B cell (primary cell): Measurements from ENCODE around the gene CAMTA1. TPM values are rescaled to one million over a fixed set of nuclear protein-coding genes. Genes with fewer than 3 reads are reported as not detected.

Experiments used
- ATAC-seq: fragments of 200-7000 bp; cut with Tn5 transposase; one replicate; pipeline ENCODE4 v1.10.0; 2021; ENCODE audit warnings: low read depth, mild to moderate bottlenecking, moderate number of reproducible peaks, moderate library complexity
- CTCF ChIA-PET: fragments of 350-600 bp; sonication (Branson Sonifier 250); formaldehyde crosslinking; loops from one replicate; lab custom pipeline; 2021; ENCODE audit warnings: antibody characterized with exemption, inconsistent platforms; lab: Charles Lee
- POLR2A ChIA-PET: fragments of 350-600 bp; sonication (Branson Sonifier 250); formaldehyde crosslinking; loops from one replicate; lab custom pipeline; 2021; ENCODE audit warnings: antibody characterized with exemption; lab: Charles Lee
- DNase-seq: peaks from one replicate; pipeline ENCODE4 v3.0.0; 2013
- H2AFZ ChIP-seq: 2 replicates; pipeline ENCODE4 v1.6.1; 2012; ENCODE audit warnings: mild to moderate bottlenecking, low read depth, low read length; ENCODE audit not compliant: insufficient read depth, poor library complexity, severe bottlenecking
- H3K27ac ChIP-seq, 2 donors: 1 replicate in 1 of 2; 2 replicates in 1 of 2; pipeline ENCODE4 v1.5.1; 2012 to 2013; ENCODE audit warnings: low read length in 2 of 2, mild to moderate bottlenecking in 2 of 2, moderate library complexity in 1 of 2
- H3K27me3 ChIP-seq, 4 experiments: fragments of 200-600 bp in 1 of 4; sonication (generic) in 1 of 4; replicated peaks in 1 of 4; 1 replicate in 2 of 4; 2 replicates in 2 of 4; pipeline versions ENCODE4 v1.6.1 to v1.7.0; 2013 to 2016; ENCODE audit warnings: low read length in 3 of 4, mild to moderate bottlenecking in 2 of 4, mixed read lengths in 1 of 4, moderate library complexity in 1 of 4; ENCODE audit not compliant: insufficient read depth in 4 of 4, control insufficient read depth in 3 of 4; ENCODE audit errors: control extremely low read depth in 1 of 4
- H3K36me3 ChIP-seq, 2 experiments: replicated peaks in 1 of 2; 1 replicate in 1 of 2; 2 replicates in 1 of 2; pipeline versions ENCODE4 v1.6.1 to v1.7.1; 2013; ENCODE audit warnings: low read length in 1 of 2; ENCODE audit not compliant: insufficient read depth in 2 of 2, control insufficient read depth in 1 of 2; ENCODE audit errors: control extremely low read depth in 1 of 2, extremely low read depth in 1 of 2
- H3K4me1 ChIP-seq, 2 donors: fragments of 200-600 bp in 1 of 2; sonication (generic) in 1 of 2; 1 replicate in 1 of 2; 2 replicates in 1 of 2; pipeline versions ENCODE4 v1.5.1 to v1.6.1; 2013 to 2017; ENCODE audit warnings: low read length in 2 of 2; ENCODE audit not compliant: control insufficient read depth in 2 of 2, insufficient read depth in 2 of 2
- H3K4me2 ChIP-seq: replicated peaks from 2 replicates; pipeline ENCODE3; 2012; ENCODE audit warnings: mild to moderate bottlenecking, low read depth, low read length; ENCODE audit not compliant: poor library complexity, severe bottlenecking
- H3K4me3 ChIP-seq, 5 experiments: fragments of 200-600 bp in 1 of 5; sonication (generic) in 1 of 5; 1 replicate in 3 of 5; 2 replicates in 2 of 5; pipeline versions ENCODE4 v1.5.1 to v1.7.0; 2011 to 2016; ENCODE audit warnings: low read length in 4 of 5, mild to moderate bottlenecking in 4 of 5, low read depth in 2 of 5, control low read depth in 1 of 5, moderate library complexity in 1 of 5; ENCODE audit not compliant: insufficient read depth in 1 of 5; ENCODE audit errors: control extremely low read depth in 1 of 5, extremely low read depth in 1 of 5
- H3K79me2 ChIP-seq: fragments of 200-600 bp; sonication (generic); one replicate; pipeline ENCODE4 v1.6.0; 2016; ENCODE audit warnings: low read length; ENCODE audit not compliant: control insufficient read depth, insufficient read depth
- H3K9ac ChIP-seq: fragments of 200-600 bp; sonication (generic); 2 replicates; pipeline ENCODE4 v1.6.1; 2017; ENCODE audit warnings: mild to moderate bottlenecking, low read length, moderate library complexity
- H3K9me3 ChIP-seq, 3 donors: one replicate each; pipeline versions ENCODE4 v1.6.1 to v1.7.1; 2013; ENCODE audit warnings: low read length in 2 of 3; ENCODE audit not compliant: control insufficient read depth in 2 of 3, insufficient read depth in 1 of 3; ENCODE audit errors: control extremely low read depth in 1 of 3
- H4K20me1 ChIP-seq: 2 replicates; pipeline ENCODE4 v1.6.0; 2012; ENCODE audit warnings: mild to moderate bottlenecking, low read length; ENCODE audit not compliant: insufficient read depth, control insufficient read depth, poor library complexity, severe bottlenecking
- H3K27ac Mint-ChIP-seq: one replicate; pipeline ENCODE4 v1.8.0; 2021; ENCODE audit warnings: mixed read lengths
- H3K27me3 Mint-ChIP-seq: one replicate; pipeline ENCODE4 v1.8.0; 2021; ENCODE audit warnings: mixed read lengths
- H3K4me1 Mint-ChIP-seq: one replicate; pipeline ENCODE4 v1.8.0; 2021; ENCODE audit warnings: mixed read lengths
- H3K4me3 Mint-ChIP-seq: one replicate; pipeline ENCODE4 v1.8.0; 2021; ENCODE audit warnings: mixed read lengths
- H3K9me3 Mint-ChIP-seq: one replicate; pipeline ENCODE4 v1.8.0; 2022; ENCODE audit warnings: mixed read lengths; ENCODE audit not compliant: insufficient read depth
- EZH2 ChIP-seq: IDR thresholded peaks from 2 replicates; pipeline ENCODE4 v1.6.1; 2012; ENCODE audit warnings: borderline replicate concordance, low read depth, mild to moderate bottlenecking, moderate library complexity, low read length; ENCODE audit not compliant: insufficient read depth, poor library complexity, severe bottlenecking
- WGBS: methylation state at CpG from one replicate; pipeline ENCODE4 v1.1.5; 2013; ENCODE audit warnings: missing lambda C conversion rate; ENCODE audit not compliant: insufficient coverage; 5-methylcytosine and 5-hydroxymethylcytosine counted together
- intact Hi-C: fragments of 100-400 bp; cut with micrococcal nuclease; formaldehyde crosslinking; loops from one replicate; pipeline ENCODE4 v1.10.0; 2022
- polyA plus RNA-seq: library from polyadenylated mRNA; depleted of rRNA; stranded (reverse); fragments of >200 nt; gene quantifications from 2 replicates; pipeline ENCODE4 v1.2.3, GENCODE V29; 2012
- total RNA-seq, 2 donors: library from RNA; stranded (reverse); fragments of 120-200 nt in 1 of 2; gene quantifications; 1 replicate in 1 of 2; 2 replicates in 1 of 2; pipeline versions ENCODE4 v1.2.3 to v1.2.4, GENCODE V29; 2013 to 2022
- TF ChIP-seq, protein P1 (sequence below): fragments of 200-600 bp; IDR thresholded peaks from one replicate; pipeline ENCODE4 v1.8.0; 2022; ENCODE audit warnings: antibody characterized with exemption, mild to moderate bottlenecking

Gene CAMTA1
- total and polyA plus RNA-seq, 2 donors (not counting 1 experiment from before 2014, with no cell fraction given), result 42.2 to 45.7 TPM

GRCh38 chr1:7250176-7250575 is 464.9 kb downstream of the CAMTA1 start:
- H4K20me1 ChIP-seq, result no peaks in the 10 kb centered on the region
- H2AFZ ChIP-seq, result no peak overlapping the region
- H3K4me3 ChIP-seq, result no peak overlapping the region
- Mint-ChIP-seq H3K4me3 (no peak overlapping the region), H3K27me3 (peaks cover 28% of the 10 kb centered on the region), H3K4me1 (no peaks in the 10 kb centered on the region), H3K27ac (no peak overlapping the region), H3K9me3 (no peaks in the 10 kb centered on the region)
- no peak overlapping the region for H3K27ac ChIP-seq
- no peaks in the 10 kb centered on the region for H3K79me2 ChIP-seq
- ChIA-PET CTCF (no interaction called here), POLR2A (no interaction called here)
- no peaks in the 10 kb centered on the region for H3K4me1 ChIP-seq
- H3K9me3 ChIP-seq, result peaks cover 0 to 4% (median 0%) of the 10 kb centered on the region in 3 donors
- H3K36me3 ChIP-seq, result no peaks in the 10 kb centered on the region
- no peak overlapping the region for H3K9ac ChIP-seq
- TF ChIP-seq, protein P1, sequence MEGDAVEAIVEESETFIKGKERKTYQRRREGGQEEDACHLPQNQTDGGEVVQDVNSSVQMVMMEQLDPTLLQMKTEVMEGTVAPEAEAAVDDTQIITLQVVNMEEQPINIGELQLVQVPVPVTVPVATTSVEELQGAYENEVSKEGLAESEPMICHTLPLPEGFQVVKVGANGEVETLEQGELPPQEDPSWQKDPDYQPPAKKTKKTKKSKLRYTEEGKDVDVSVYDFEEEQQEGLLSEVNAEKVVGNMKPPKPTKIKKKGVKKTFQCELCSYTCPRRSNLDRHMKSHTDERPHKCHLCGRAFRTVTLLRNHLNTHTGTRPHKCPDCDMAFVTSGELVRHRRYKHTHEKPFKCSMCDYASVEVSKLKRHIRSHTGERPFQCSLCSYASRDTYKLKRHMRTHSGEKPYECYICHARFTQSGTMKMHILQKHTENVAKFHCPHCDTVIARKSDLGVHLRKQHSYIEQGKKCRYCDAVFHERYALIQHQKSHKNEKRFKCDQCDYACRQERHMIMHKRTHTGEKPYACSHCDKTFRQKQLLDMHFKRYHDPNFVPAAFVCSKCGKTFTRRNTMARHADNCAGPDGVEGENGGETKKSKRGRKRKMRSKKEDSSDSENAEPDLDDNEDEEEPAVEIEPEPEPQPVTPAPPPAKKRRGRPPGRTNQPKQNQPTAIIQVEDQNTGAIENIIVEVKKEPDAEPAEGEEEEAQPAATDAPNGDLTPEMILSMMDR, result no peak
- TF ChIP-seq EZH2, result no peak
- WGBS, result 100% methylated on average over 4 of the region's 10 CpGs
- H3K4me2 ChIP-seq, result no peak overlapping the region
- ATAC-seq (no peak), DNase-seq (no peak)
- intact Hi-C loops, result no loop called here
- peaks cover 0 to 4% (median 0%) of the 10 kb centered on the region in 4 experiments for H3K27me3 ChIP-seq

DNA sequence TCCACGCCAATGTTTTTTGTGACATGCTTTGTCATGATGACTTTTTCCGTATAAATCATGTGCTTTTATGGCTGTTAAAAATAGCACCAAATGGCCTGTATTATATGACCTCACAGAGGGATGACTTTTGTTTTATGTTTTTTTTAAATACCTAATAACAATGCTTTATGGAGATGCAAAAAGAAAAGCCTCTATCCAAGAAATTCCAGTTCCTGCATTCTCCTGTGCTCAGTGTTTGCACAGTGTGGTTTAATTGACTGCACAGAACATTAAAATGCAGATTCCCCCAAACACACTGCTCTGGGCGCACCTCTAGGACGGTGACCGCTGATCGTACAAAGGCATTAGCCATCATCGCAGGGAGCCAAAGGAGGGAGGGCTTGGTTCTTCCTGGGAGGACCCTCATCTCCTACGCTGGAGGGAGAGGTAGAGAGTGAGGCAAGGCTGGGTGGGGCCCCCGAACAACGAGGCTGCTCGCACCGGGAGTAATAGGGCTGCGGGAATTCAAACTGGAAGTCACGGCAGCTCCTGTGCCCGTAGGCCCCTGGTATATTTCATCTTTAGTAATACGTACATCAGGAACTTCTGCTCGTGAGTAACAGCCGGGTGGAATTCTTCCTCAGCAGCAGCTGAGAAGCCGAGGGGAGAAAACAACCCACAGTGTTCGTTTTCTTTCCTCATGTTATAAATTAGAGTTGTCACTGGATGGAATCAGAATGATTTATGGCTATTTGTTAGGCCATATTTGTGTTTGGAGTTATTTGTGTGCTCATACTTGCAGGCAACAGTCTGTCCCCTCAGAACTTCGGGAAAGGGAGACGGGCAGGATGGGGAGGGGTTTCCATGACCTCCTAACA is 465.6 kb downstream of the CAMTA1 start:
- ChIA-PET CTCF (no interaction called here), POLR2A (no interaction called here)
- H3K4me3 Mint-ChIP-seq, result no peak overlapping the region
- DNase-seq, result no peak
- TF ChIP-seq EZH2, result no peak
- TF ChIP-seq, protein P1, result no peak
- H3K4me1 Mint-ChIP-seq, result no peaks in the 10 kb centered on the region
- H3K4me3 ChIP-seq, result no peak overlapping the region
- peaks cover 0 to 3% (median 0%) of the 10 kb centered on the region in 3 donors for H3K9me3 ChIP-seq
- H3K27ac ChIP-seq, result no peak overlapping the region
- WGBS, result 56% methylated on average over 20 of the region's 22 CpGs
- peaks cover 28% of the 10 kb centered on the region for H3K27me3 Mint-ChIP-seq
- no peaks in the 10 kb centered on the region for H3K4me1 ChIP-seq
- H3K36me3 ChIP-seq, result no peaks in the 10 kb centered on the region
- H4K20me1 ChIP-seq, result no peaks in the 10 kb centered on the region
- H2AFZ ChIP-seq, result no peak overlapping the region
- intact Hi-C loops, result no loop called here
- no peak overlapping the region for H3K9ac ChIP-seq
- no peak overlapping the region for H3K4me2 ChIP-seq
- H3K79me2 ChIP-seq, result no peaks in the 10 kb centered on the region
- H3K27ac Mint-ChIP-seq, result no peak overlapping the region
- peaks cover 0 to 4% (median 0%) of the 10 kb centered on the region in 4 experiments for H3K27me3 ChIP-seq
- no peaks in the 10 kb centered on the region for H3K9me3 Mint-ChIP-seq
- no peak for ATAC-seq
